KMS-11 (cell line): ENCODE results near the gene CFAP299.

ENCODE experiments used
- H2AFZ ChIP-seq: fragments of 200-600 bp; sonication (generic); 2 replicates; pipeline ENCODE4 v1.6.1; 2016; ENCODE audit warnings: antibody characterized with exemption, mixed run types, low read depth
- H3K27ac ChIP-seq: fragments of 200-600 bp; sonication (generic); 2 replicates; pipeline ENCODE4 v1.6.1; 2016; ENCODE audit warnings: mild to moderate bottlenecking, mixed run types
- H3K27me3 ChIP-seq: fragments of 200-600 bp; sonication (generic); 2 replicates; pipeline ENCODE4 v1.6.1; 2017; ENCODE audit warnings: mild to moderate bottlenecking, low read depth, mixed run types, moderate library complexity; ENCODE audit not compliant: insufficient read depth
- H3K36me3 ChIP-seq: fragments of 200-600 bp; sonication (generic); 2 replicates; pipeline ENCODE4 v1.6.1; 2017; ENCODE audit warnings: mild to moderate bottlenecking, mixed run types; ENCODE audit not compliant: insufficient read depth
- H3K4me1 ChIP-seq: fragments of 200-600 bp; sonication (generic); 2 replicates; pipeline ENCODE4 v1.6.1; 2016; ENCODE audit warnings: mild to moderate bottlenecking, low read depth, mixed run types; ENCODE audit not compliant: poor library complexity, severe bottlenecking
- H3K4me2 ChIP-seq: fragments of 200-600 bp; sonication (generic); 2 replicates; pipeline ENCODE4 v1.7.0; 2016; ENCODE audit warnings: mild to moderate bottlenecking, mixed run types
- H3K4me3 ChIP-seq: fragments of 200-600 bp; sonication (generic); IDR thresholded peaks from 2 replicates; pipeline ENCODE4 v1.6.1; 2017; ENCODE audit warnings: low read depth, low read length, mixed read lengths; ENCODE audit not compliant: insufficient read depth
- H3K79me2 ChIP-seq: fragments of 200-600 bp; sonication (generic); 2 replicates; pipeline ENCODE4 v1.6.1; 2016; ENCODE audit warnings: low read depth, mixed run types; ENCODE audit not compliant: insufficient read depth
- H3K9ac ChIP-seq: fragments of 200-600 bp; sonication (generic); 2 replicates; pipeline ENCODE4 v1.6.1; 2016; ENCODE audit warnings: mild to moderate bottlenecking, mixed run types
- H4K20me1 ChIP-seq: fragments of 200-600 bp; sonication (generic); 2 replicates; pipeline ENCODE4 v1.6.1; 2016; ENCODE audit warnings: mild to moderate bottlenecking, mixed run types; ENCODE audit not compliant: insufficient read depth
- CTCF ChIP-seq: fragments of 200-600 bp; sonication (generic); conservative IDR thresholded peaks from 2 replicates; pipeline ENCODE4 v1.6.1; 2017; ENCODE audit warnings: low read depth, mild to moderate bottlenecking, antibody characterized with exemption, low read length, moderate library complexity, mixed read lengths

CFAP299 gene

DNA sequence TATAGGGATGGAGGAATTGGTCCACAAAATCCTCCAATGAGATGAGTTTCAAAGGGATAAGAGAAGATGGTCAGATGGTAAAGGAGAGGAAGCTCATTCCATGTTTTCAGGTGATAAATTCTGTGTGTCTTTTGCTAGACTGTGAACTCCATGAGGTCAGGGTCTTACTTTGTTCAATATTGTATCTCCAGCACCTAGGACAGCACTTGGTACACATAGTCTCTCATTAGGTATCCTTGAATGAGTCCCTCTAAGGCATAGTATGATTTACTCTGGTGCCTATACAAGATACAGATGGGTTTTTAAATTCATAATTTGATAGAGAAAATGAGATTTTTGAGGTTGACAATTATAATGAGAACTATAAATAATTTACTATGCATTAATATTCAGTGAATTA, 510.7 kb downstream of the CFAP299 start:
- Histone ChIP-seq H3K79me2 (no peaks in the 10 kb centered on the region), H2AFZ (no peak overlapping the region), H3K4me2 (no peak overlapping the region), H3K36me3 (no peaks in the 10 kb centered on the region), H4K20me1 (no peaks in the 10 kb centered on the region), H3K9ac (no peak overlapping the region), H3K4me3 (no peak overlapping the region), H3K27me3 (no peaks in the 10 kb centered on the region), H3K4me1 (no peaks in the 10 kb centered on the region), H3K27ac (no peak overlapping the region)
- TF ChIP-seq CTCF = no peak

- Histone ChIP-seq H3K27ac (peak overlapping the region; percentile 22; the same call in 1 of the 2 replicates), H3K4me3 (no peak overlapping the region), H2AFZ (no peak overlapping the region), H3K9ac (no peak overlapping the region), H3K79me2 (no peaks in the 10 kb centered on the region), H3K27me3 (no peaks in the 10 kb centered on the region), H3K4me2 (peak overlapping the region; percentile 34; the same call in 1 of the 2 replicates), H3K36me3 (no peaks in the 10 kb centered on the region), H4K20me1 (no peaks in the 10 kb centered on the region), H3K4me1 (peaks cover 12% of the 10 kb centered on the region)
- TF ChIP-seq CTCF = no peak
Observed at GRCh38 chr4:80852061-80852460, 516.5 kb downstream of the CFAP299 start.

GRCh38 chr4:80873571-80873970, 538.0 kb downstream of the CFAP299 start:
- TF ChIP-seq CTCF = no peak
- H3K4me2 ChIP-seq = no peak overlapping the region
- H3K4me1 ChIP-seq = peaks cover 7% of the 10 kb centered on the region
- H3K27ac ChIP-seq = no peak overlapping the region
- no peaks in the 10 kb centered on the region for H3K27me3 ChIP-seq
- H3K79me2 ChIP-seq = no peaks in the 10 kb centered on the region
- no peaks in the 10 kb centered on the region for H3K36me3 ChIP-seq
- no peak overlapping the region for H3K4me3 ChIP-seq
- H3K9ac ChIP-seq = no peak overlapping the region
- H4K20me1 ChIP-seq = no peaks in the 10 kb centered on the region
- no peak overlapping the region for H2AFZ ChIP-seq

- Histone ChIP-seq H3K4me3 (no peak overlapping the region), H3K36me3 (no peaks in the 10 kb centered on the region), H3K4me1 (peaks cover 7% of the 10 kb centered on the region), H3K4me2 (no peak overlapping the region), H2AFZ (no peak overlapping the region), H3K9ac (no peak overlapping the region), H3K27ac (no peak overlapping the region), H3K27me3 (no peaks in the 10 kb centered on the region), H3K79me2 (no peaks in the 10 kb centered on the region), H4K20me1 (no peaks in the 10 kb centered on the region)
- TF ChIP-seq CTCF = no peak
Observed at GRCh38 chr4:80874979-80875378, 539.4 kb downstream of the CFAP299 start.
